ENCODE results near the gene ZFP57.

ZFP57 gene

DNA sequence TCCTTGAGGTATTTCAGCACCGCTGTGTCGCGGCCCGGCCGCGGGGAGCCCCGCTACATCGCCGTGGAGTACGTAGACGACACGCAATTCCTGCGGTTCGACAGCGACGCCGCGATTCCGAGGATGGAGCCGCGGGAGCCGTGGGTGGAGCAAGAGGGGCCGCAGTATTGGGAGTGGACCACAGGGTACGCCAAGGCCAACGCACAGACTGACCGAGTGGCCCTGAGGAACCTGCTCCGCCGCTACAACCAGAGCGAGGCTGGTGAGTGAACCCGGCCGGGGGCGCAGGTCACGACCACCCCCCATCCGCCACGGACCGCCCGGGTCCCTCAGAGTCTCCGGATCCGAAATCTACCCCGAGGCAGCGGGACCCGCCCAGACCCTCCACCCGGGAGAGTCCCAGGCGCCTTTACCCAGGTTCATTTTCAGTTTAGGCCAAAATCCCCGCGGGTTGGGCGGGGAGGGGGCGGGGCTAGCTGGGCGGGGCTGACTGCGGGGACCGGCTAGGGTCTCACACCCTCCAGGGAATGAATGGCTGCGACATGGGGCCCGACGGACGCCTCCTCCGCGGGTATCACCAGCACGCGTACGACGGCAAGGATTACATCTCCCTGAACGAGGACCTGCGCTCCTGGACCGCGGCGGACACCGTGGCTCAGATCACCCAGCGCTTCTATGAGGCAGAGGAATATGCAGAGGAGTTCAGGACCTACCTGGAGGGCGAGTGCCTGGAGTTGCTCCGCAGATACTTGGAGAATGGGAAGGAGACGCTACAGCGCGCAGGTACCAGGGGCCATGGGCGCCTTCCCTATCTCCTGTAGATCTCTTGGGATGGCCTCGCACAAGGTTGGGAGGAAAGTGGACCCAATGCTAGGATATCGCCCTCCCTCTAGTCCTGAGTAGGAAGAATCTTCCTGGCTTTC lies 43.0 kb upstream of the ZFP57 start:
- TF ChIP-seq ZBTB7A (IDR thresholded peaks at IDR 0.05; ENCODE audit: low read depth) (0 out of 2 replicates have a peak, but pooled peaks have one; percentile 70), EGR1 (IDR thresholded peaks at IDR 0.05) (no peak), FOXM1 (IDR thresholded peaks at IDR 0.05; ENCODE audit: borderline replicate concordance, low read depth) (no peak), RAD21 (IDR thresholded peaks at IDR 0.05; ENCODE audit: low read depth) (no peak), REST (IDR thresholded peaks at IDR 0.05; ENCODE audit: low read depth) (no peak)

- TF ChIP-seq CREB1 (IDR thresholded peaks at IDR 0.05; ENCODE audit: low read depth) (peak; percentile 88), RAD21 (IDR thresholded peaks at IDR 0.05; ENCODE audit: low read depth) (no peak), TAF1 (IDR thresholded peaks at IDR 0.05; ENCODE audit: low read depth) (no peak), ZBTB7A (IDR thresholded peaks at IDR 0.05; ENCODE audit: low read depth) (peak; percentile 85), NFIC (IDR thresholded peaks at IDR 0.05) (no peak), CEBPB (IDR thresholded peaks at IDR 0.05) (no peak), MAX (IDR thresholded peaks at IDR 0.05) (0 out of 2 replicates have a peak, but pooled peaks have one; percentile 25)
Observed at GRCh38 chr6:29723262-29723665, 42.3 kb upstream of the ZFP57 start, which contains the start of gene HLA-F. TSS of gene HLA-F (plus strand) at chr6:29723434. CDS start at chr6:29723464, 30 bp downstream.

DNA sequence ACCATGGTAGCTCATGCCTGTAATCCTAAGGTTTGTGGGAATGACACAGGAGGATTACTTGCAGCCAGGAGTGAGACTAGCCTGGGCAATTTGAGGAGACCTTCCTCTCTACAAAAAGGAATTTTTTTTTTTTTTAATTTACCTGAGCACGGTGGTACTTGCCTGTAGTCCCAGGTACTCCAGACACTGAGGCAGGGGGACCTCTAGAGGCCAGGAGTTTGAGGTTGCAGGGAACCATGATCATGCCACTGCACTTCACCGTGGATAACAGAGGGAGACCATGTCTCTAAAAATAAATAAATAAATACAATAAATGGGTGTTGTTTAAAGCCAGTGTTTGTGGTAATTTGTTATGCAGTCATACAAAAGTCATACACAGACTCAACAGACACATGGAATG lies 39.9 kb upstream of the ZFP57 start:
- no peak for TF ChIP-seq TCF12 (IDR thresholded peaks at IDR 0.05; ENCODE audit: low read depth)
- no peak for TF ChIP-seq NFIC (IDR thresholded peaks at IDR 0.05)
- no peak for TF ChIP-seq CREB1 (IDR thresholded peaks at IDR 0.05; ENCODE audit: low read depth)

- TF ChIP-seq TCF12 (IDR thresholded peaks at IDR 0.05; ENCODE audit: low read depth) (no peak), EP300 (IDR thresholded peaks at IDR 0.05; ENCODE audit: borderline replicate concordance) (no peak), NFIC (IDR thresholded peaks at IDR 0.05) (no peak), TAF1 (IDR thresholded peaks at IDR 0.05; ENCODE audit: low read depth) (no peak), EGR1 (IDR thresholded peaks at IDR 0.05) (no peak), CEBPB (IDR thresholded peaks at IDR 0.05) (no peak), MAX (IDR thresholded peaks at IDR 0.05) (no peak)
- TF ChIP-seq, protein P1, sequence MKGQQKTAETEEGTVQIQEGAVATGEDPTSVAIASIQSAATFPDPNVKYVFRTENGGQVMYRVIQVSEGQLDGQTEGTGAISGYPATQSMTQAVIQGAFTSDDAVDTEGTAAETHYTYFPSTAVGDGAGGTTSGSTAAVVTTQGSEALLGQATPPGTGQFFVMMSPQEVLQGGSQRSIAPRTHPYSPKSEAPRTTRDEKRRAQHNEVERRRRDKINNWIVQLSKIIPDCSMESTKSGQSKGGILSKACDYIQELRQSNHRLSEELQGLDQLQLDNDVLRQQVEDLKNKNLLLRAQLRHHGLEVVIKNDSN (IDR thresholded peaks at IDR 0.05) = no peak
Observed at GRCh38 chr6:29710281-29710941, 29.5 kb upstream of the ZFP57 start.

DNA sequence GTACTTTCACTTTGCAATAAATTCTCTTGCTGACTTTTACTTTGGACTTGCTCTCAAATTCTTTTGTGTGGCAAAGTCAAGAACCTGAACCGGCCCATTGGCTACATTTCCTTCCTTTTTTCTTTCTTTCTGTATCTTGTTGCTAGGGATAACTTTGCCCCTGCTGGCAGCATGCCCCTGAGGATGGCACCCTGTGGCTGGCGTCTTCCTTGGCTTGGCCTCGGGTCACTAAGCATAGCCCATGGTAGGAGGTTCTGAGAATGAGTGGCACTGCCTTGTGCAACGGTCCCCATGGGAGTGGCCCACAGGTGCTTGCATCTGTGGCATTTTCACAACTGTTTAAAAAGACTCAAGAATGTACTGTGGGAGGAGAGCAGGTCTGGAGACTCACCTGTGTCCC lies 28.2 kb upstream of the ZFP57 start:
- TF ChIP-seq MAX (IDR thresholded peaks at IDR 0.05) (no peak), EP300 (IDR thresholded peaks at IDR 0.05; ENCODE audit: borderline replicate concordance) (no peak), TEAD4 (IDR thresholded peaks at IDR 0.05) (no peak), TAF1 (IDR thresholded peaks at IDR 0.05; ENCODE audit: low read depth) (no peak), RAD21 (IDR thresholded peaks at IDR 0.05; ENCODE audit: low read depth) (no peak), FOXM1 (IDR thresholded peaks at IDR 0.05; ENCODE audit: borderline replicate concordance, low read depth) (no peak), CEBPB (IDR thresholded peaks at IDR 0.05) (no peak)

DNA sequence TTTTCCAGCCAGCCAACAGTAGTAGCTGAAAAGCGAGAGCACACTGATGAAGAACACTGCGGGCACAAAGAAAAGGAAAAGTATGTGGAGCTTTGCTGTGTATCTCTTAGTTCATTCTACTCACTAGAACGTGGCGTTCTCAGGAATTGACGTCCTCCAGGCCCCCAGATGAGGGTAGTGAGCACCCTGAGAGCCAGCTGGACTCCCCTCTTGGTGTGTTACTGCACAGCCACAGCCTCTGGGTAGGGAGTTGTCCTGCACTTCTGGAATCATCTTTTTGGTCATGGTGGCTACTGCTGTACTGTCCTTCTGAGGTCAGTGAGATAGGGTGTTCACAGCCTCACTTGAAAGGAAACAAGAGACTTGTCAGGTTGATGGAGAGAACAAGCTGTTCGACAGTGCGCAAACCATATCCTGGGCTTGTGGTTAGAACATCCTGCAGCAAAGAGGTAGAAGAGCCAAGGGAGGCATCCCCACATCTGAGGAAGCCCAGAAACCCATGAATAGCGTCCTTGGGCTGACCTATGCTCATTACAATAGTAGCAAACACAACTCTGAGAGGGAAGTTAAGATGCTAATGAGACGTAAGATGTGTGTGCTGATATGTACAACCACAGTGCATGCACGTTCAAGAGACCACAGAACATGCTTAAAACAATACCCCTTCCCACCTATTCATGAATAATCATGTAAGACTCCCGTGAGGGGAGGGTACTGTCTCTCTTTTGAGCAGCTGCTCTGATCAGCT lies 27.7 kb upstream of the ZFP57 start:
- TF ChIP-seq FOXM1 (IDR thresholded peaks at IDR 0.05; ENCODE audit: borderline replicate concordance, low read depth) = no peak
- TF ChIP-seq TCF12 (IDR thresholded peaks at IDR 0.05; ENCODE audit: low read depth) = no peak
- no peak for TF ChIP-seq ZBTB7A (IDR thresholded peaks at IDR 0.05; ENCODE audit: low read depth)
- TF ChIP-seq REST (IDR thresholded peaks at IDR 0.05; ENCODE audit: low read depth) = no peak
- TF ChIP-seq RAD21 (IDR thresholded peaks at IDR 0.05; ENCODE audit: low read depth) = no peak
- no peak for TF ChIP-seq CREB1 (IDR thresholded peaks at IDR 0.05; ENCODE audit: low read depth)
- no peak for TF ChIP-seq YY1 (IDR thresholded peaks at IDR 0.05; ENCODE audit: low read depth)
- TF ChIP-seq MAX (IDR thresholded peaks at IDR 0.05) = no peak

Data from Ishikawa (cell line).